HG03196 (cell line): ENCODE results near the gene CACNA1B.

Experiments
- ATAC-seq: cut with Tn5 transposase; IDR thresholded peaks from one replicate; pipeline ENCODE4 v1.9.1; 2021; ENCODE audit not compliant: unreplicated experiment

Gene CACNA1B

GRCh38 chr9:138025908-138026307 lies 148.3 kb downstream of the CACNA1B start:
- no peak for ATAC-seq

- ATAC-seq = no peak
These were observed 151.0 kb downstream of the CACNA1B start for GRCh38 chr9:138028596-138028995.

DNA sequence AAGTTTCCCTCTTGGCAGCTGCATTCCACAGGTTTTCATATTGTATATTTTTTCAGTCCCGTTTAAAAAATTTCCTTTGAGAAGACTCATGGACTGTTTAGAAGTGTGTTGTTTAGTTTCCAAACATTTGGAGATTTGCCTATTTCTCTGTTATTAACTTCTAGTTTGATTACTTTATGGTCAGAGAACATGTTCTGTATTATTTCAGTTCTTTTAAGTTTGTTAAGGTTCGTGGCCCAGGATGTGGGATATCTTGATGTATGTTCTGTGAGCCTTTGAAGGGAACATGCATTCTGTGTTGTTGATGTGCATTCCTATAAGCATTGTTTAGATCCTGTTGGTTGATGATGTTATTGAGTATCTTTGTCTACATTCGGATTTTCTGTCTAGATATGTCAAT lies 153.6 kb downstream of the CACNA1B start:
- ATAC-seq = no peak

- no peak for ATAC-seq
These were observed 156.4 kb downstream of the CACNA1B start for GRCh38 chr9:138033950-138034349.

DNA sequence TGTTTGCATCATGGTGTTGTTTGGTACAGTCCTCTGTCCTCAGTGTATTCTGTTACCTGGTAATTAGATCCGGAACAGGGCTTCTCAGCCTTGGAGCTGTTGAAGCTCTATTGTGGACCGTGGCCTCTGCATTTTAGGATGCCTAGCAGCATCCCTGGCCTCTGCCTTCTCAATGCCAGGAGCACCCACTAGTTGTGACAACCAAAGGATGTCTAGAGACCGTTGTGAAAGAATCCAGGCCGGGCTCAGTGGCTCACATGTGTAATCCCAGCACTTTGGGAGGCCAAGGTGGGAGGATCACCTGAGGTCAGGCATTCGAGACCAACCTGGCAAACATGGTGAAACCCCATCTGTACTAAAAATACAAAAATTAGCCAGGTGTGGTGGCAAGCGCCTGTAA lies 159.6 kb downstream of the CACNA1B start:
- no peak for ATAC-seq

DNA sequence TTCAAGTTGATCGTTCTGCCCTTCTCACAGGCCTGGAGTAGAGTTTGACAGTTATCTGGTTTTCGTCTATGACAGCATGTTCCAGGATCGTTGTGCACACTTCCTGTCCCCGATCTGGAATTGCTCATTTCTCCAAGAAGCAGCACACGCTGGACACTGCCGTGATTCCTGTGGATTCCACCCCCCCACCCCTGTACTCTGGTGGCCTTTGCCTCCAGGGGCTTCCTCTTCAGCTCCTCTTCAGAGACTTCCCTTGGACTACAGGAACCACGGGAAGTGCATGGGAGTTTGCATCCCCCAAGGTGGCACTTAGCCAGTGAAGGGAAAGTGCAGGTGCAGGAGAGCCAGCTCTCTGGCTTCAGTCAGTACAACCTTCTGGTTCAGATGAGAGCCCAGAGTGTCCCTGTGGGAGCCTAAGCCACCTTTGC lies 160.7 kb downstream of the CACNA1B start:
- no peak for ATAC-seq

DNA sequence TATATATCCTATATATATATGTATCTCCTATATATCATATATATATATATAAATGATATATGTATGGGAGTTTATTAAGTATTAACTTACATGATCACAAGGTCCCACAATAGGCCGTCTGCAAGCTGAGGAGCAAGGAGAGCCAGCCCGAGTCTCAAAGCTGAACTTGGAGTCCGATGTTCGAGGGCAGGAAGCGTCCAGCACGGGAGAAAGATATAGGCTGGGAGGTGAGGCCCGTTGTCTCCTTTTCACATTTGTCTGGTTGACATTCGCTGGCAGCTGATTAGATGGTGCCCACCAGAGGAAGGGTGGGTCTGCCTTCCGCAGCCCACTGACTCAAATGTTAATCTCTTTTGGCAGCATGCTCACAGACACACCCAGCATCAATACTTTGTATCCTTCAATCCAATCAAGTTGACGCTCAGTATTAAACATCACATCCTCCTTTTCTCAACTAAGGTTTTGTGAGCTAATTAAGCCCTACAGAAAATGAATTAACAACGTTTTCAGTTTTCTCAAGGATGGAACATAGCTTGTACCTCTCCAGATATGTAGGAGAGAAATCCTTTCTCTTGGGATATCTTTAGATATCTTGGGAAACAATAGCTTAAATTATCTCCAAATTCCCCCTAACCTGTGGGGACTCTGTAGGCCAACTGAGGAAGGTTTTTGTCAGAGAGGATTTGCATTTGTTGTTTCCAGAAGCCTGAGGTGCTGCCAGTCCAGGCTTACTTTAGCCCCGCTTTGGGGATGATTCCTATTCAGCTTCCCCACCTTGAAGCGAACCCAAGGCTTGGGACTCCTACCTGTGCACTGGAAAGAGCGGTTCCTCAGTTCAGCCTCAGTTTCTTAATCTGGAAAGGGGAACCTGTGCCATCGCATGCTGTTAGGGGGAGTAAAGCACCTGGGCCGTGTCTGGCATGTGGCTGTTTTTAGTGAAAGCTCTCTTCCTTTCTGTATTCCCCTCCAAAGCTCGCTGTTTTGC lies 163.2 kb downstream of the CACNA1B start:
- ATAC-seq = no peak

GRCh38 chr9:138042146-138042545 lies 164.6 kb downstream of the CACNA1B start:
- no peak for ATAC-seq

DNA sequence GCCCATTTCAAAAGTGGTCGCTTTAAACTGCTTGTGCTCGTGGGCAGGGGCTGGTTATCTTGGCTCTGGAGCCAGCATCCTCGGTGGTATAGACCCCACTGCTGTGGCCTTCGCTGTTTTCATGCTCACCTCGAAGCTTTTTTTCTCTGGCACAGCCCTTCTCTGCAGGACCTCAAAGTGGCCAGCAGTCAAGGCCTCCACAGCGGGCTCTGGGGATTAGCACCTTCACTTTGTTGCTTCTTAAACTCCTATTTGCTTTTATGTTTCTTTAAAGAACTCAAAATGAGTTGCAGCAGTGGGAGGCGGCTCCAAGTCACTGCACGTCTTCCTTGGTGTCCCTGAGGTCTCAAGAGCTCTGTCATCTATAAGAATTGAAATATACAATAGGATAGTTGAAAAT lies 165.1 kb downstream of the CACNA1B start:
- no peak for ATAC-seq

DNA sequence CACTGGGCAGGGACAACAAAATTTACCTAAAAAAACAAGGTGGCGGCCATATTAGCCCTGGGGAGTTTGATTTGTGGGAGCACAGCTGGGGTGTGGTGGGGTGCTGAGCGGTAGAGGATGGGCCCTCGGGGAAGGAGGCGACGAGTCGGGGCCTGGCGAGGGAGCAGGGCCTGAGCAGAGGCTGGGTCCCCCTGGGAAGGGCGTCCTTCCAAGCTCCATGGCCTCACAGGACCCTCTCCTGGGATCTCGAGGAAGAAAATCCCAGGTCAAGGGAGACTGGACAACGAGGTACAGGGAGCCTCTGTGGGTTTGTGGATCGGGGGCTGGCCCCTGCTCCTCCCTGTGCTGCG lies 165.5 kb downstream of the CACNA1B start:
- no peak for ATAC-seq

DNA sequence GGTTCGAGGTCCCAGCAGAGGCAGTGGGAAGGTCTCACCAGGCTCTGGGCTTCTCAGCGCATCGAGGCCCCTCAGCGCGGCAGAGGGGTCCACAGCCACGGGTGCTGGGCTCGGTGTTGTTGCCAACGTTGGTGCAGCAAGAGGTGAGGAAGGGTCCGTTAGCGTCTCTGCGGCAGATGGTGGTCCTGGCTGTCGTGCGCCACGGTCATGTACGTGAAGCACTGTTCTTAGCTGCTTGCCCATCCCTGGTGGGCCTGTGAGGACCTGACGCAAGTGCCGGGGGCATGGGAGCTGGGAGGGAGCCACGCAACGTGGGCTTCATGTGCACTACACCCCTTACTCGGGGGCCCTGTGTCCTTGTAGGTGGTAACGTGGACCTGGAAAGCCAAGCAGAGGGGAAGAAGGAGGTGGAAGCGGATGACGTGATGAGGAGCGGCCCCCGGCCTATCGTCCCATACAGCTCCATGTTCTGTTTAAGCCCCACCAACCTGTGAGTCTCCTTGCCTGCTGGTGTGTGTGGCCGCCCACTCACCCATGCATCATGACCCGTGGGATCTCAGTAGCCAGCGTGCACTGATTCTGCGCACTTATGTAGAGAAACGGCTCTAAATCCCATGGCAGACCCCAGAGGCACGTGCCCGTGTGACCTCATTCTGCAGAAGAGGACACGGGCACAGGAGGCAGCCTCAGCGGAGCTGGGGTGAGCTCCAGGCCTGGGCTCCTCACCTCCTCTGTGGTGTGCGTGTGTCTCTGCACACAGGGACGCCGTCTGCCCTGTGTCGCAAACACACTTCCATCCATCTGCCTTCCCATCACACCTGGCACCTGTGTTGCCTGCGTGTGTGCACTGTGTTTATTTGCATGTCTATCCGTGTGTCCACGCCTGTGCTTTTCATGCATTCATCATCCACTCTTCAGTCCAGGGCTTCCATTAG lies 166.1 kb downstream of the CACNA1B start:
- no peak for ATAC-seq

GRCh38 chr9:138044485-138045383 lies 167.2 kb downstream of the CACNA1B start:
- ATAC-seq = no peak

GRCh38 chr9:138045541-138046490 lies 168.2 kb downstream of the CACNA1B start:
- ATAC-seq = no peak

DNA sequence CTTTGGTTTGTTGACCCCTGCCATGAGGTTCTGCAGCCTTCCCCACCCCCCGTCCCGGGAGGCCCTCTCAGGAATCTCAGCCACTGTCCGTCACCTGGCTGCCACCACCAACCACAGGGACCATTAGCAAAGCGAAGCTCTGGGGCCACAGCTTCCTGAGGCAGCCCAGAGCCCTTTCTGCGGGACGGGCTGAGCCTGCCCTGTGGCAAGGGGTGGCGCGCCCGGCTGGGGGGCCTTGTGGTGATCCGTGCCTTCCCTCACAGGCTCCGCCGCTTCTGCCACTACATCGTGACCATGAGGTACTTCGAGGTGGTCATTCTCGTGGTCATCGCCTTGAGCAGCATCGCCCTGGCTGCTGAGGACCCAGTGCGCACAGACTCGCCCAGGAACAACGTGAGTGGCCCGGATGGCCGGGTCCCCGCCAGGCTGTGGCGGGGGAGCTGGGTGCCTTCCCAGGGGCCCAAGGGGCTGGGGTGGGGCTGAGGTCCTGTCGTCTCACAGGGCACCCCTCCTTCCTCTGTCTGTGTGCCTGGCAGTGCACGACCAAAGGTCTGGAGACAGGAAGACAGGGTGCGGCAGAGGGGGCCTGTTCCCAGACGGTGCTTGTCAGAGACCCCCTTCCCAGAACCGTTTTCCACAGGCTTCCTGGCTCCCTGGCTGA lies 169.2 kb downstream of the CACNA1B start:
- ATAC-seq = no peak

- ATAC-seq = no peak
These were observed 170.0 kb downstream of the CACNA1B start for GRCh38 chr9:138047469-138048040.

DNA sequence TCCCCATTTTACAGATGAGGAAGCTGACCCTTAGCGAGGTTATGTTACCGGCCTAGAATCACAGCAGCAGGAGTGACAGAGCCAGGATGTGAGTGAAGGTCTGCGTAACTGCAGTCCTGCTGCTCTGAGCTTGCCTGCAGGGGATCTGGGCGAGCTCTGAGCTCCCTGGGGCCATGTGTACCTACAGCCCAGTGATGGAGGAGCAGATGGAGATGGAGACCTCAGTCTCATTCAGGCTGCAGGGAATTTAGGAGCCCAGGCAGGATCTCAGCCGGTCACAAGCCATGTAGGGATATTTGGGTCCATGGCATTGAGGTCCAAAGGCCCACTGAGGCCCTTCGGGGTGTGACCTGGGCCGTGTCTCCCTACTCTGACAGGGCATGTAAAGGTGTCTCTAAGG lies 170.6 kb downstream of the CACNA1B start:
- no peak for ATAC-seq

GRCh38 chr9:138049085-138049778 lies 171.7 kb downstream of the CACNA1B start:
- no peak for ATAC-seq
